Forelimb muscle (tissue), 1 donor: ENCODE results near the gene EYS. TPM values are rescaled to one million over a fixed set of nuclear protein-coding genes. Genes with fewer than 3 reads are reported as not detected.

Experiments
- DNase-seq: peaks from one replicate; pipeline ENCODE4 v3.0.0-alpha.2; 2013; ENCODE audit warnings: low read depth
- polyA plus RNA-seq: library from polyadenylated mRNA; unstranded; fragments of 120-200 nt; gene quantifications from one replicate; pipeline ENCODE4 v1.2.1, GENCODE V29; 2013; ENCODE audit not compliant: insufficient read length

EYS gene
- polyA plus RNA-seq, 1 donor = 0.47 TPM

- DNase-seq = no peak
Measured at GRCh38 chr6:64973142-64973541, 733.9 kb downstream of the EYS start.

- no peak for DNase-seq
Measured at GRCh38 chr6:64969139-64969538, 737.9 kb downstream of the EYS start.

DNA sequence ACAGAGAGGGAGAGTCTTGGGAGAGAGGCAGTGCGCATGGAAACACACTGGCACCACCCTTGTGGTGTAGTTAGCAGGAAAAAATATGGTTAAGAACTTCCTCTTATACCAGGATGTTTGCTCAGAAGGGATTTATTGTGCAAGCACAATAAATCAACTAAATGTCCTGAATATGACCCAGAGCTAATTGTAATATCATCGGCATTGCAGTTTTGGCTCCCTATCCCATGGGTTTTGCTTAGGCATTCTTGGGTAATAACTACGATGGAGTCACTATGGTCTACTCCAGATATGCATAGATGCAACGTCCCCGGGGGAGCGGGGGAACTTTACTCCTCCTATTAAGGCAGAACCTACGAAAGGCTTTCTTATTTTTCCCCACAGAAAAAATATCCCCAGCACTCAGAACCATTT, 751.6 kb downstream of the EYS start:
- DNase-seq = no peak

- DNase-seq = no peak
Measured at GRCh38 chr6:64949257-64949656, 757.8 kb downstream of the EYS start.

- no peak for DNase-seq
Measured at GRCh38 chr6:64948261-64948660, 758.8 kb downstream of the EYS start.

- no peak for DNase-seq
Measured at GRCh38 chr6:64945450-64945849, 761.6 kb downstream of the EYS start.

- no peak for DNase-seq
Measured at GRCh38 chr6:64932486-64932885, 774.5 kb downstream of the EYS start.

GRCh38 chr6:64930681-64931080, 776.3 kb downstream of the EYS start:
- no peak for DNase-seq

DNA sequence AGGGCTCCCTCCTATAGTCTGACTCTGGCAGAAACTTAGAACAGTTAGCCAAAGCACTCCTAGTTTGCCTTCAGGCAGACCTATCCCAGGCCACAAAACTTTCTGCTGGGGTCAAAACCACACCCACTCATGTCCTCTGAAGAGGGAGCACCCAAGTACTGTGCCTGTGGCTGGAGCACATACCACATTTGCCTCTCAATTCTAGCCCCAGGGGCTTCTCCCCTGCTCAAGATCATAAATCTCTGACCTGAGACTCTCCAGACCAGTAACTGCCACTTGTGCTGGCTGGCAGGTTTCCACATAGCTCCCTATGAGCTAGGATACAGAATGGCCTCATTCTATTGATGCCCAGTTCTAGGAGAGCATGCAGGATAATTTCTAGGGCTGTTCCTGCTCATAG, 781.0 kb downstream of the EYS start:
- DNase-seq = no peak

GRCh38 chr6:64920257-64920656, 786.8 kb downstream of the EYS start:
- no peak for DNase-seq

DNA sequence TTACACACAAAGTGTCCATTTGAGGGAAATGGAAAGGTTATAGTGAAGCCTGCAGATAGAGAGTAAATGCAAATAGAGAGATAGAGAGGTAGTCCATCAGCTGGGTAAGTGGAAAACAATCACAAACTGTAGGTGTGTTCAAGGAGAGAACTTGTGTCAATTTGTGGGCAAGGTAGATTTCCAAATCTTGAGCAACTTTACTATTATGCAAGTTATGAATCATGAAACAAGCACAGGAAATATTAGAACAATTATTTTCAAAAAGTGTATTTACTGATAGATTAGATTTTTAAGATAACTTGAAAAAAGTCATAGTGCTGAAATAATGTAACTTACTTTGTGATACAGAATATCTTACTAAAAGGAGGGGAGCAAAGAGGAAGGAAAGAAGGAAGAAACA, 792.9 kb downstream of the EYS start:
- DNase-seq = no peak

- no peak for DNase-seq
Measured at GRCh38 chr6:64912966-64913365, 794.1 kb downstream of the EYS start.

DNA sequence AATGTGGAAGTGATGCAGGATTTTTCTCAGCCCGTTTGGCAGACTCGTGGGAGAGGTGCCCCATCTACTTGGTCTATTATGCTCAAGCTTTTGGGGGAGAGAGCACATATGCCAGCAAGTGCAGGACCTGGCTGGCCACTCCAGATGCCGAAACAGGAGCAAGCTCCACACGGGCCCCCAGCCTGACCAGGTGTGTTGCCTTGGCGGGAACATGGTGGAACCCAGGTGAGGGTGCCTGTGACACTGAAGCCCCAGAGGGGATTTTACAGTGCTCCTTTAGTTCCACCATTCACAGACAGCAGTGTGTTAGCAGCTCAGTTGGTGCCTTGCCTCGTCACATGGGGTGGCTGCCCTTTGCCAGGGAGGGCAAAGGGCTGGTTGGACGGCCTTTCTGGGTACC, 798.9 kb downstream of the EYS start:
- no peak for DNase-seq

GRCh38 chr6:64904616-64905015, 802.4 kb downstream of the EYS start:
- no peak for DNase-seq

- DNase-seq = no peak
Measured at GRCh38 chr6:64902596-64902995, 804.4 kb downstream of the EYS start.

- no peak for DNase-seq
Measured at GRCh38 chr6:64896939-64897338, 810.1 kb downstream of the EYS start.

DNA sequence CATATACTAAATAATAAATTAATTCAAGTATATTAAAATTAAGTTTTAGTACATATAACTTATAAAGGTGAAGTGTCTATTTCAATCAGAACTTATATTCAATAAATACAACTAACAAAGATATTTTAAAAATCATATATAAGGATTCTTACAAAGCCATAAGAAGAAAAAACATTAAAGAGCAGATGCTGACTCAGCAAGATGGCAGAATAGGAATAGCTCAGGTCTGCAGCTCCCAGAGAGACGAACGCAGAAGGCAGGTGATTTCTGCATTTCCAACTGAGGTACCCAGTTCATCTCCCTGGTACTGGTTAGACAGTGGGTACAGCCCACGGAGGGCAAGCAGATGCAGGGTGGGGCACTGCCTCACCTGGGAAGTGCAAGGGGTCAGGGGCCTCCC, 811.1 kb downstream of the EYS start:
- DNase-seq = no peak

DNA sequence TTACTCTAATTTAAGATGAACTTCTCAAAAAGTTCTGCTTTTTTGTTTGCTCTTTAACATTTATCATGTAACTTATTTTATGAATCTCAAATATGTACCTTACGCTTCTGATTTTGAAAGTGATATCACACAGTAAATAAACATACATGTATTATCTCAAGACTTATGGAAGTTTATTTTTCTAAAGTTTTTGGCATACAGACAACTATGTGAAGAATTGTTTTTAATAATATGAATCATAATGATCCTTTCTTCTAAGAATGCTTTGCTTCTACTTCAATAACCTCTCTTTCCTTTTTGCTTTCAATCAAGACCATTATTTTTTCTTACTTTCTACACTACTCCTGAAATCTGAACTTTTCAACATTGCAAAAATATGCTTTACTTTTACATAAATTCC, 816.4 kb downstream of the EYS start:
- no peak for DNase-seq

DNA sequence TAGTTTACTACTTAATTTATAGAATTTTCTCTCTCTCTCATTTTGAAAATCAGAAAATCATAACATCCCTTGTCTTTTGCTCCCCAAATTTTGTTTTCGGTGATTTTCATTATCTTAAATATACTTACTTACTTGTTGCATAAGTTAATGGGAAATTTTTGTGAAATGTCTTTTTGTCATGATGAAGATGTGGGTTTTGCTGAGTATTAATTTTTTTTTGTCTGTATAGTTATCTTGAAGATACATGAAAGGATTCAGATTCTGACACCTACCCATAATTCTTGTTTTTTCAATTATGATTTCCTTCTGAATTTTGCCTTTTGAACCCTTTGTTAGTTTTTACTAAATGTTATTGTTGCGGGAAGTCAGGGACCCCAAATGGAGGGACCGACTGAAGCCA, 817.9 kb downstream of the EYS start:
- no peak for DNase-seq

DNA sequence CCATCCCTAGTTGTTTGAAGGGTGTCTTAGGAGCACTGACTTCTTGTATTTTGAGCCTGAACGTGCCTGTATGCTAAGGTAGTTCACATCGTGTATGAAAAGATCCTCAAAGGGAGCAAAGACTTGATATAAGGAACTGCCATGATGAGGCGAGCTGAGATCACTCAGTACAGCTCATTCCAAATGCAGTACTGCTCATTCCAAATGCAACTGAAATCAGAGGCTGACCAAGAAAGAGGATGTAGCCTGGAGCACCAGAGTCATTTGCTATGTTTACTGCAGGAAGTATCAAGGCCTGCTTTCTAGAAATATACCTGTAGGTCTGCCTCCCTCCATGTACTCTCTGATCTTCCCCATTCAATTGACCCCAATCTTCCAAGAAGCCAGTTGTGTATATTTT, 832.2 kb downstream of the EYS start:
- DNase-seq = no peak

DNA sequence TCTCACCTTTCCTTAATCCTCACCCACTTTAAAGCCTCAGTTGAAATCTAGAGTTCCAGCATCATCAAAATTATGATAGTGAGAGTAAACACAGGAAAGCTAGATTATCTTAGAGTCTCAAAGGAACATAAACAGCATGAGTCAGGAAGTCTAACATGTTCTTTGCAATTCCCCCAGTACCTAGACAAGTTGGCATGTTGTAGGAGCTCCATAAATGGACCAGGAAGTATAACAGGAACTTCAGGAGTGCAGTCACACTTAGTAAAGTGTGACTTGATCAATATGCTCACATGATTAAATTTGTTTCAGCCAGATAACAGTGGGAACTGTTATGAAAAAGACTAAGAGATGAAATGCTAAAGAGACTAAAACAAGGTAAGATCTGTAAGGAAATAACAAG, 834.4 kb downstream of the EYS start:
- no peak for DNase-seq

- no peak for DNase-seq
Measured at GRCh38 chr6:64861039-64861651, 845.9 kb downstream of the EYS start.

GRCh38 chr6:64860203-64860602, 846.8 kb downstream of the EYS start:
- no peak for DNase-seq

GRCh38 chr6:64850121-64850520, 856.9 kb downstream of the EYS start:
- DNase-seq = no peak

GRCh38 chr6:64848467-64848866, 858.6 kb downstream of the EYS start:
- DNase-seq = no peak
